Measurements from ENCODE around the gene RBM4. TPM values are rescaled to one million over a fixed set of nuclear protein-coding genes. Genes with fewer than 3 reads are reported as not detected.
"Not testable (repeated sequence)": the region's sequence is repeated elsewhere in the genome, so short reads cannot be mapped to it uniquely, and the experiment has no call there.

RBM4 gene, protein sequence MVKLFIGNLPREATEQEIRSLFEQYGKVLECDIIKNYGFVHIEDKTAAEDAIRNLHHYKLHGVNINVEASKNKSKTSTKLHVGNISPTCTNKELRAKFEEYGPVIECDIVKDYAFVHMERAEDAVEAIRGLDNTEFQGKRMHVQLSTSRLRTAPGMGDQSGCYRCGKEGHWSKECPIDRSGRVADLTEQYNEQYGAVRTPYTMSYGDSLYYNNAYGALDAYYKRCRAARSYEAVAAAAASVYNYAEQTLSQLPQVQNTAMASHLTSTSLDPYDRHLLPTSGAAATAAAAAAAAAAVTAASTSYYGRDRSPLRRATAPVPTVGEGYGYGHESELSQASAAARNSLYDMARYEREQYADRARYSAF
- 100 to 1,000 TPM in 1 of 4 donors, 10 to 100 TPM in 3; 76.5 to 101 (median 86.2) TPM for total RNA-seq
- polyA plus RNA-seq = 100 to 1,000 TPM in 1 of 3 donors, 10 to 100 TPM in 2; 75.4 to 103 (median 98.8) TPM

DNA sequence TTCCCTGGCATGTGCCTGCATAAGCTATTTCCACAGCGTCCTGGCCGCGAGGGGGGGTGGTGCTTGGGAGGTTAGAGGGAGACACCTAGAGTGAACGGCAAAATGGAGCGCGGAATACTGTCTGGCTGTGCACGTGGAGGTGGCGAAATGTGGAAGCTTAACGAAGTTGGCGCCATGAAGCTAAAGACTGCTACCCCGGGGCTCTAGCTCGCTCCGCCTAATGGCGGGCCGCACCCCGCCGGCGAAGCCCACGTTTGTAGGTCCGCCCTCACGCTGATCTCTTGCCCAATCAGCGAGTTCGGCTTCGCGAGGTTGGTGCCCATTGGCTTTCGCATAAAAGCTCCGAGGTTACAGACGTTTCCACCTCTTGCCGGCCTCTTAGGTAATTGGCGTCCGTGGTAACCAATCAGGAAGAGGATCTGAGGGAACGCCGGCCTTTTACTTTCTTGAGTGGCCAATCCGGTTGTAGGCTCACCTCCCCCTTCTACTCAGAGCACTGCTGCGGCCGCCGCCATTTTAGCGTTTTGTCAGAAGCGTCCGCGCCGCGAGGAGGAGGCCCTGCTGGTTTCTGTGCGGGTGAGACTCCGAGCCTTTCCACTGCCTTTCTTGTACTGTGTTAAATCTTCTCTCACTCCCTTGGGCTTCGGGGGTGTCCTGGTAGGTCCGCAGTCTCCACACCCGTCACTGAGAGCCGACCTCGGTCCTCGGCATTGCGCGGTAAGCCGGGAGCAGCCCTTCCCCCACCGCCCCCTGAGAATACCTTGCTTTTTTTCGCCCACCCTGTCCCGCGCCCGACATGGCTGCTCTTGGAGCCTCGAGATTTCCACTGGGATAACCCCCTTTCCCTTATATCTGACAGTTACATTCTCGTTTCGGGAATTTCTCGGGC lies at the start of gene RBM4:
Gene RBM4 (plus strand): TSS at position 527 of the 889 bp plus-strand sequence. CDS start 1,009 bp downstream, outside the sequence.
- Histone ChIP-seq H3K4me1 (peaks cover 0 to 71% (median 59%) of the 10 kb centered on the region in 4 donors), H3K36me3 (peaks cover 2 to 38% (median 10%) of the 10 kb centered on the region in 4 donors), H3K27me3 (no peaks in the 10 kb centered on the region), H3K27ac (peak within 1 kb of the TSS; percentile 89 to 92 (median 92)), H3K9me3 (no peaks in the 10 kb centered on the region), H3K4me3 (peak within 1 kb of the TSS; percentile 58 to 77 (median 74))
- intact Hi-C loops (cut with DNase I) = loop anchor here (2.0 kb wide), 2 partner anchors 20 to 40 kb away; no protein-coding TSS in a partner anchor
- TF ChIP-seq POLR2AphosphoS5 (IDR thresholded peaks at IDR 0.05) (peak; percentile 94 to 98 (median 97)), POLR2A (IDR thresholded peaks at IDR 0.05) (peak; percentile 89 to 93), CTCF (IDR thresholded peaks at IDR 0.05) (no peak), EP300 (IDR thresholded peaks at IDR 0.05) (no peak)
- DNase-seq = peak; percentile 100
- WGBS, 2 donors = 0% methylated on average over 63 of the region's 63 CpGs

DNA sequence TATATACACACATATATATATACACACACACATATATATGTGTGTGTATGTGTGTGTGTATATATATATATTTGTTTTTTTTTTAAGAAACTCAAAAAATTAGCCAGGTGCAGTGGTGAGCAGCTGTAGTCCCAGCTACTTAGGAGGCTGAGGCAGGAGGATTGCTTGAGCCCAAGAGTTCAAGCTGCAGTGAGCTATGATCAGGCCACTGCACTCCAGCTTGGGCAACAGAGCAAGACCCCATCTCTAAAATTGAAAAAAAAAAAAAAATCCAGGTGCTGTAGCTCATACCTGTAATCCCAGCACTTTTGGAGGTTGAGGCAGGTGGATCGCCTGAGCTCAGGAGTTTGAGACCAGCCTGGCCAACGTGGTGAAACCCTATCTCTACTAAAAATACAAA lies 49.2 kb upstream of the RBM4 start:
- DNase-seq; H3K4me3 ChIP-seq; H3K9me3 ChIP-seq; H3K27me3 ChIP-seq; intact Hi-C loops (cut with DNase I); H3K36me3 ChIP-seq; H3K27ac ChIP-seq: not testable (repeated sequence)
- 76 to 79% methylated on average over 2 of the region's 2 CpGs for WGBS, 2 donors
- peaks cover 0 to 23% (median 18%) of the 10 kb centered on the region in 4 donors for H3K4me1 ChIP-seq

GRCh38 chr11:66589996-66590675 lies 48.4 kb upstream of the RBM4 start:
- Histone ChIP-seq H3K27me3 (no peaks in the 10 kb centered on the region), H3K9me3 (no peaks in the 10 kb centered on the region), H3K4me3 (no peak overlapping the region), H3K4me1 (peaks cover 0 to 32% (median 26%) of the 10 kb centered on the region in 4 donors), H3K27ac (no peak overlapping the region), H3K36me3 (no peaks in the 10 kb centered on the region)
- DNase-seq = no peak
- intact Hi-C loops (cut with DNase I) = no loop called here
- TF ChIP-seq POLR2A (IDR thresholded peaks at IDR 0.05) (no peak), CTCF (IDR thresholded peaks at IDR 0.05) (no peak), POLR2AphosphoS5 (IDR thresholded peaks at IDR 0.05) (no peak), EP300 (IDR thresholded peaks at IDR 0.05) (no peak)
- WGBS, 2 donors = 96 to 97% methylated on average over 7 of the region's 7 CpGs

GRCh38 chr11:66591175-66591574 lies 47.3 kb upstream of the RBM4 start:
- TF ChIP-seq EP300 (IDR thresholded peaks at IDR 0.05) = no peak
- TF ChIP-seq POLR2A (IDR thresholded peaks at IDR 0.05) = no peak
- TF ChIP-seq CTCF (IDR thresholded peaks at IDR 0.05) = no peak
- TF ChIP-seq POLR2AphosphoS5 (IDR thresholded peaks at IDR 0.05) = no peak
- intact Hi-C loops (cut with DNase I) = no loop called here
- Histone ChIP-seq H3K36me3 (no peaks in the 10 kb centered on the region), H3K4me1 (peaks cover 0 to 42% (median 36%) of the 10 kb centered on the region in 4 donors), H3K27ac (no peak overlapping the region), H3K9me3 (no peaks in the 10 kb centered on the region), H3K4me3 (no peak overlapping the region), H3K27me3 (no peaks in the 10 kb centered on the region)
- DNase-seq = no peak
- WGBS, 2 donors = 35 to 73% methylated on average over 2 of the region's 2 CpGs

All from sigmoid colon (tissue), 7 donors.